Epithelial cell of esophagus (primary cell): Measurements from ENCODE around the gene HIF1AN.
"Not testable (repeated sequence)": the region's sequence is repeated elsewhere in the genome, so short reads cannot be mapped to it uniquely, and the experiment has no call there.

Experiments used
- DNase-seq: peaks from one replicate; pipeline ENCODE4 v3.0.0; 2010; ENCODE audit warnings: low read depth
- H3K4me3 ChIP-seq: 2 replicates; pipeline ENCODE4 v1.5.1; 2011; ENCODE audit warnings: mild to moderate bottlenecking, low read length, control low read depth
- TF ChIP-seq, protein P1 (sequence below): IDR thresholded peaks from 2 replicates; pipeline ENCODE4 v1.5.1; 2011; ENCODE audit warnings: low read depth, mild to moderate bottlenecking, low read length, control low read depth, inconsistent platforms; ENCODE audit not compliant: insufficient read depth; ENCODE audit errors: missing control alignments

HIF1AN gene

GRCh38 chr10:100570506-100570905 is 34.8 kb downstream of the HIF1AN start:
- DNase-seq = no peak
- TF ChIP-seq, protein P1, sequence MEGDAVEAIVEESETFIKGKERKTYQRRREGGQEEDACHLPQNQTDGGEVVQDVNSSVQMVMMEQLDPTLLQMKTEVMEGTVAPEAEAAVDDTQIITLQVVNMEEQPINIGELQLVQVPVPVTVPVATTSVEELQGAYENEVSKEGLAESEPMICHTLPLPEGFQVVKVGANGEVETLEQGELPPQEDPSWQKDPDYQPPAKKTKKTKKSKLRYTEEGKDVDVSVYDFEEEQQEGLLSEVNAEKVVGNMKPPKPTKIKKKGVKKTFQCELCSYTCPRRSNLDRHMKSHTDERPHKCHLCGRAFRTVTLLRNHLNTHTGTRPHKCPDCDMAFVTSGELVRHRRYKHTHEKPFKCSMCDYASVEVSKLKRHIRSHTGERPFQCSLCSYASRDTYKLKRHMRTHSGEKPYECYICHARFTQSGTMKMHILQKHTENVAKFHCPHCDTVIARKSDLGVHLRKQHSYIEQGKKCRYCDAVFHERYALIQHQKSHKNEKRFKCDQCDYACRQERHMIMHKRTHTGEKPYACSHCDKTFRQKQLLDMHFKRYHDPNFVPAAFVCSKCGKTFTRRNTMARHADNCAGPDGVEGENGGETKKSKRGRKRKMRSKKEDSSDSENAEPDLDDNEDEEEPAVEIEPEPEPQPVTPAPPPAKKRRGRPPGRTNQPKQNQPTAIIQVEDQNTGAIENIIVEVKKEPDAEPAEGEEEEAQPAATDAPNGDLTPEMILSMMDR = no peak
- H3K4me3 ChIP-seq = no peak overlapping the region

DNA sequence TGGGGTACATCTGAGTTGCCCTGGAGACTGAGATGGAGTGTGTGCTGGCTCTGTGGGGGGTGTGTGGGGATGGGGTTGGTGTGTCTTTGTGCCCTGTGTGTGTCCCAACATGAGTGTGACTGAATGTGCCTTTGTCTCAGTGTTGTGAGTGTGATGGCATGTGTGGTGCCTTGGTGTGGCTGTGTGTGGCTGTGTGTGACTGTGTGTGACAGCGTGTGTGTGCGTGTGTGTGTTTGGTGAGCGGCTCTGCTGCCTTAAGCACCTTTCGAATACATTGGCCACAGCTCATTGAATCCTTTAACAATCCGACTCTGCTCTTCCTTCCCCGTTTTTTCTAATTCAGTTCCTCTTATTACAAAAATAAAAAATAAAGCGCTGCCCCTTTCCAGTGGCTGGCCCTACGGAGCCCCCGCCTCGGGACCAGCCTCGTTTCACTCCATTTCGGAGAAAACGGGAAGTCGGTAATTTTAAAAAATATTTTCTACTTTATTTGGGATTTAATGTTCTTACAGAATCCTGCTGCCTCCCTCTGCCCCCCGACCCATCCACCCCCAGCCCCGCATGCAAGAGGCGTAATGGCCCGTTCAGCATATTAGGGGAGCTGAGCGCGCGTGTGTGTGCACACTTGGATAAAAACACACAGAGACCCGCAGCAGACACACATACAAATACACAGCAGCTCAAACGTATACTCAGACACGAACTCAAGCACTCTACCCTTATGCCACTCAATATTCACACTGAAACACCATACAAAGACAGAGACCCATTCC is 35.5 kb downstream of the HIF1AN start:
- H3K4me3 ChIP-seq = no peak overlapping the region
- no peak for DNase-seq
- TF ChIP-seq, protein P1 = no peak

DNA sequence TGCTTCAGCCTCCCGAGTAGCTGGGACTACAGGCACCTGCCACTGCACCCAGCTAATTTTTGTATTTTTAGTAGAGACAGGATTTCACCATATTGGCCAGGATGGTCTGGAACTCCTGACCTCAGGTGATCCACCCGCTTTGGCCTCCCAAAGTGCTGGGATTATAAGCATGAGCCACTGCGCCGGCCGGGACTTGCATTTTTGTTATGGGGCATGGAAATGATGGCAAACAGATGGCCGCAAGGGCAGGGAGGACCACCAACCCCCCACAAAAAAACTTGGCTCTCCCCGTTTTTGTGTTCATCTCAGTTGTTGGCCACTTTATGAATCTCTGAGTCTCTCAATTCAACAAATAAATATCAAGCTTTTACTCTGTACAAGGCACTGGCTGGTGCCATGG is 39.4 kb downstream of the HIF1AN start:
- H3K4me3 ChIP-seq, DNase-seq: not testable (repeated sequence)

GRCh38 chr10:100575585-100576281 is 40.0 kb downstream of the HIF1AN start:
- TF ChIP-seq, protein P1 = no peak
- no peak overlapping the region for H3K4me3 ChIP-seq
- no peak for DNase-seq

DNA sequence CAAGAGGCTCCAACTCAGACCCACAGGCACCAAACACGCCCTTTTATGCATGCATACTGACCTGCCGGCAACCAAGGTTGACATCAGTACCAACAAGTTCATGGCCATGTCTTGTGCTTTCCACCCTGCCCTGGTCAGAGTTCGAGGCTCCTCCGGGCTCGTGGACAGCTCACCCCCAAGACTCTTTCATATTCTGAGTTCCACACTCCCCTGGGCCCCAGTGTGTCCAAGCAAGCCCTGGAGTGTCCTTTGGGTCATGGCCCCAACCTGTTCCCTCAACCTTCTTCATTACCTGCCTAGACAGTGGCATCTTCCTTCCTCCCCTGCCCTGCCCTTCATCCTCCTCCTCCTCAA is 40.5 kb downstream of the HIF1AN start:
- TF ChIP-seq, protein P1 = no peak
- no peak overlapping the region for H3K4me3 ChIP-seq
- no peak for DNase-seq

- TF ChIP-seq, protein P1 = no peak
- DNase-seq = no peak
- H3K4me3 ChIP-seq = no peak overlapping the region
Observed at GRCh38 chr10:100579261-100580090, 43.7 kb downstream of the HIF1AN start.

- DNase-seq = no peak
- no peak overlapping the region for H3K4me3 ChIP-seq
- TF ChIP-seq, protein P1 = no peak
Observed at GRCh38 chr10:100586959-100587358, 51.2 kb downstream of the HIF1AN start.
